ENCODE data around the gene TERB1. TPM values are rescaled to one million over a fixed set of nuclear protein-coding genes. Genes with fewer than 3 reads are reported as not detected.
A peak's percentile ranks its signal among the peaks of the same experiment; 100 is the strongest.

Gene TERB1
- total and polyA plus RNA-seq, 4 donors = 0.10 to 0.35 TPM; not detected in 2

DNA sequence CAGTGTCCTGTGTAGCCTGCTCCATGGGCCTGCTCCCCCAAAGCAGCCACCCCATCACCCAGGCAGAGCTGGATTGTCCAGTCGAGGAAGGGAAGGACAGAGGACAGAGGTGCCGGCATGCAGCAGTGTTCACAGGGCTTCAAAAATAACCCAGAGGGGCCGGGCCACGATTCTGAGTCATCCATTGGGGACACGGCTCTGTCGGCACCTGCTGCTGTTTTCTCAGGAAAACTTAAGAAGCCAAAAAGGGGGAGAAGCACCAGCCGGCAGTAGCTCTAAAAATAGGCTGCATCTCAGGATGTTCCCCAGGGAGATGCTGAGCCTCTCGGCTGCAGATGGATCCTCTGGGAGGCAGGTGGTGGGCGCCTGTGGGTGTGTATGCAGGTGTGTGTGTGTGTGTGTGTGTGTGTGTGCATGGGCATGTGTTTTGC, 44.4 kb upstream of the TERB1 start:
- Histone ChIP-seq H3K9me3 (ENCODE audit: control insufficient read depth, insufficient read depth, low read length) (no peaks in the 10 kb centered on the region), H3K27me3 (ENCODE audit: control insufficient read depth, insufficient read depth, low read length) (peaks cover 40% of the 10 kb centered on the region), H3K27ac (ENCODE audit: low read depth, low read length) (no peak overlapping the region), H3K4me3 (ENCODE audit: low read depth, low read length) (no peak overlapping the region), H3K4me1 (ENCODE audit: control insufficient read depth, insufficient read depth, low read length) (peaks cover 16% of the 10 kb centered on the region), H3K36me3 (ENCODE audit: control insufficient read depth, insufficient read depth, low read length) (no peaks in the 10 kb centered on the region)
- peak in 2 of 6 donors; percentile 33 to 55 for DNase-seq (ENCODE audit: low read depth in 4 of 6, low spot score in 6 of 6)
- WGBS (ENCODE audit: insufficient coverage) = 48% methylated on average over 9 of the region's 9 CpGs

- no peak for DNase-seq (ENCODE audit: low read depth in 4 of 6, low spot score in 6 of 6)
- Histone ChIP-seq H3K36me3 (ENCODE audit: control insufficient read depth, insufficient read depth, low read length) (no peaks in the 10 kb centered on the region), H3K9me3 (ENCODE audit: control insufficient read depth, insufficient read depth, low read length) (no peaks in the 10 kb centered on the region), H3K27ac (ENCODE audit: low read depth, low read length) (no peak overlapping the region), H3K4me3 (ENCODE audit: low read depth, low read length) (no peak overlapping the region), H3K4me1 (ENCODE audit: control insufficient read depth, insufficient read depth, low read length) (peaks cover 16% of the 10 kb centered on the region), H3K27me3 (ENCODE audit: control insufficient read depth, insufficient read depth, low read length) (peaks cover 40% of the 10 kb centered on the region)
- WGBS (ENCODE audit: insufficient coverage) = 4% methylated on average over 8 of the region's 10 CpGs
These were observed 43.7 kb upstream of the TERB1 start for GRCh38 chr16:66845080-66845410.

- Histone ChIP-seq H3K4me3 (ENCODE audit: low read depth, low read length) (no peak within 1 kb of the TSS), H3K27ac (ENCODE audit: low read depth, low read length) (no peak within 1 kb of the TSS), H3K36me3 (ENCODE audit: control insufficient read depth, insufficient read depth, low read length) (no peaks in the 10 kb centered on the region), H3K27me3 (ENCODE audit: control insufficient read depth, insufficient read depth, low read length) (peaks cover 40% of the 10 kb centered on the region), H3K9me3 (ENCODE audit: control insufficient read depth, insufficient read depth, low read length) (no peaks in the 10 kb centered on the region), H3K4me1 (ENCODE audit: control insufficient read depth, insufficient read depth, low read length) (peaks cover 16% of the 10 kb centered on the region)
- WGBS (ENCODE audit: insufficient coverage) = 1% methylated on average over 79 of the region's 79 CpGs
- no peak for DNase-seq (ENCODE audit: low read depth in 4 of 6, low spot score in 6 of 6)
These were observed 43.1 kb upstream of the TERB1 start, which contains the start of gene CA7 for GRCh38 chr16:66844342-66845079. Gene CA7, plus strand, starts transcription at chr16:66844414. Its CDS starts 74 bp downstream, at chr16:66844488.

GRCh38 chr16:66844009-66844341, 42.6 kb upstream of the TERB1 start:
- H3K27me3 ChIP-seq (ENCODE audit: control insufficient read depth, insufficient read depth, low read length) = peaks cover 40% of the 10 kb centered on the region

GRCh38 chr16:66843191-66843590, 41.8 kb upstream of the TERB1 start:
- Histone ChIP-seq H3K36me3 (ENCODE audit: control insufficient read depth, insufficient read depth, low read length) (no peaks in the 10 kb centered on the region), H3K27me3 (ENCODE audit: control insufficient read depth, insufficient read depth, low read length) (peaks cover 40% of the 10 kb centered on the region), H3K4me1 (ENCODE audit: control insufficient read depth, insufficient read depth, low read length) (peaks cover 16% of the 10 kb centered on the region), H3K4me3 (ENCODE audit: low read depth, low read length) (no peak overlapping the region), H3K27ac (ENCODE audit: low read depth, low read length) (no peak overlapping the region), H3K9me3 (ENCODE audit: control insufficient read depth, insufficient read depth, low read length) (no peaks in the 10 kb centered on the region)
- no peak for DNase-seq (ENCODE audit: low read depth in 4 of 6, low spot score in 6 of 6)
- WGBS (ENCODE audit: insufficient coverage) = 96% methylated on average over 2 of the region's 2 CpGs

More at GRCh38 chr16:66844009-66844341, 42.6 kb upstream of the TERB1 start:
- DNase-seq (ENCODE audit: low read depth in 4 of 6, low spot score in 6 of 6) = no peak
- Histone ChIP-seq H3K27ac (ENCODE audit: low read depth, low read length) (no peak overlapping the region), H3K36me3 (ENCODE audit: control insufficient read depth, insufficient read depth, low read length) (no peaks in the 10 kb centered on the region), H3K4me1 (ENCODE audit: control insufficient read depth, insufficient read depth, low read length) (peaks cover 16% of the 10 kb centered on the region), H3K9me3 (ENCODE audit: control insufficient read depth, insufficient read depth, low read length) (no peaks in the 10 kb centered on the region), H3K4me3 (ENCODE audit: low read depth, low read length) (no peak overlapping the region)
- WGBS (ENCODE audit: insufficient coverage) = 15% methylated on average over 5 of the region's 14 CpGs

DNA sequence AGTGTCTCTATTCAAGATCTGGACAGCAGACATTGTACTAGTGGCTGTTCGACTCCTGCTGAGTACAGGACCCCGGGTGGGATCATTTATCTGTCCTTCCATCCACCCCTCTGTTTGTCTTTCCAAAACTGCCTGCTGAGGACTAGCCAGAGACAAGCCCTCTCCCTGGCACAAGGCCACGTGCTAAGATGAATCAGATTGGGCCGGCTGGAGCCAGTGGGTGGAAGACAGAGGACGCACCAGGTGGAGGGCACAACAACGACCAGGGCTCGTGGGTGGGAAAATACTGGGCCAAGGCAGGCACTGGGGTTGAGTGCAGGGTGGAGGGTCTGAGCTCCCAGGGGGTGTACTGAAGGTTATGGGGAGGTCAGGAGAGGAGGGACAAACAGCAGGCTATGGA, 41.4 kb upstream of the TERB1 start:
- peaks cover 40% of the 10 kb centered on the region for H3K27me3 ChIP-seq (ENCODE audit: control insufficient read depth, insufficient read depth, low read length)
- H3K36me3 ChIP-seq (ENCODE audit: control insufficient read depth, insufficient read depth, low read length) = no peaks in the 10 kb centered on the region
- peaks cover 16% of the 10 kb centered on the region for H3K4me1 ChIP-seq (ENCODE audit: control insufficient read depth, insufficient read depth, low read length)
- no peaks in the 10 kb centered on the region for H3K9me3 ChIP-seq (ENCODE audit: control insufficient read depth, insufficient read depth, low read length)
- WGBS (ENCODE audit: insufficient coverage) = 36% methylated on average over 7 of the region's 7 CpGs
- DNase-seq (ENCODE audit: low read depth in 4 of 6, low spot score in 6 of 6) = peak in 1 of 6 donors; percentile 45
- H3K4me3 ChIP-seq (ENCODE audit: low read depth, low read length) = no peak overlapping the region
- H3K27ac ChIP-seq (ENCODE audit: low read depth, low read length) = no peak overlapping the region

GRCh38 chr16:66841366-66841765, 40.0 kb upstream of the TERB1 start:
- Histone ChIP-seq H3K9me3 (ENCODE audit: control insufficient read depth, insufficient read depth, low read length) (no peaks in the 10 kb centered on the region), H3K27me3 (ENCODE audit: control insufficient read depth, insufficient read depth, low read length) (peaks cover 34% of the 10 kb centered on the region), H3K27ac (ENCODE audit: low read depth, low read length) (no peak overlapping the region), H3K36me3 (ENCODE audit: control insufficient read depth, insufficient read depth, low read length) (no peaks in the 10 kb centered on the region), H3K4me1 (ENCODE audit: control insufficient read depth, insufficient read depth, low read length) (peaks cover 16% of the 10 kb centered on the region), H3K4me3 (ENCODE audit: low read depth, low read length) (no peak overlapping the region)
- WGBS (ENCODE audit: insufficient coverage) = 93% methylated on average over 3 of the region's 4 CpGs
- DNase-seq (ENCODE audit: low read depth in 4 of 6, low spot score in 6 of 6) = no peak

DNA sequence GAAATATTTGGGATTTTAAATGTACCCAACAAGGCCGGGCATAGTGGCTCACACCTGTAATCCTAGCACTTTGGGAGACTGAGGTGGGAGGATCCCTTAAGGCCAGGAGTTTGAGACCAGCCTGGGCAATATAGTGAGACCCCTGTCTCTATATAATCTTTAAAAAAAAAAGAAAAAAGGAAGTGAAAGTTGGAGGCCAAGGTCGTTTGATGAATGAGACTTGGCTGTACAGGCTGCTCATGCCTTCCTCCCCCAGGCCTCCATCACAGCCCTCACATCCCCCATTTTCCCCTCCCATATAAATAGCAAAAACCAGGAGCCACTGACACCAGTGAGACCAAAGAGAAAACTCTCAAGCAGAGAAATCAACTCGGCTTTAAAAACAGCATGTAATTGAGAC, 39.5 kb upstream of the TERB1 start:
- peaks cover 16% of the 10 kb centered on the region for H3K4me1 ChIP-seq (ENCODE audit: control insufficient read depth, insufficient read depth, low read length)
- H3K27me3 ChIP-seq (ENCODE audit: control insufficient read depth, insufficient read depth, low read length) = peaks cover 32% of the 10 kb centered on the region
- no peaks in the 10 kb centered on the region for H3K36me3 ChIP-seq (ENCODE audit: control insufficient read depth, insufficient read depth, low read length)
- no peak for DNase-seq (ENCODE audit: low read depth in 4 of 6, low spot score in 6 of 6)
- H3K9me3 ChIP-seq (ENCODE audit: control insufficient read depth, insufficient read depth, low read length) = no peaks in the 10 kb centered on the region
- H3K4me3 ChIP-seq (ENCODE audit: low read depth, low read length) = no peak overlapping the region
- H3K27ac ChIP-seq (ENCODE audit: low read depth, low read length) = no peak overlapping the region
- no CpG with 5 or more reads among the region's 3 CpGs for WGBS (ENCODE audit: insufficient coverage)

DNA sequence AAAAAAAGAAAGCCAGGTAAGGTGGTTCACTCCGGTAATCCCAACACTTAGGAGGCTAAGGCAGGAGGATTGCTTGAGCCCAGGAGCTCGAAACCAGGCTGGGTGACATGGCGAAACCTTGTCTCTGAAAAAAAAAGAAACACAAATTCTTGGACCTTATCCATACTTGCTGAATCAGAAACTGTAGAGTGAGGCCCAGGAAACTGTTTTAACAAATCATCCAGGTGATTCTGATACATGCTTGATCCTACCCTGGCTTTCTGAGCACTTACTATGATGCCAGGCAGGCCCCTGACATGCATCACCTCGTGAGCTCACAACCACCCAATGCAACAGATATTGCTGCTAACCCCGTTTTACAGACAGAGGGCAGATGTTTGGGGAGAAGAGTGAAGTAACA, 33.4 kb upstream of the TERB1 start:
- WGBS (ENCODE audit: insufficient coverage) = 80% methylated on average over 3 of the region's 5 CpGs
- Histone ChIP-seq H3K27ac (ENCODE audit: low read depth, low read length) (no peak overlapping the region), H3K27me3 (ENCODE audit: control insufficient read depth, insufficient read depth, low read length) (no peaks in the 10 kb centered on the region), H3K36me3 (ENCODE audit: control insufficient read depth, insufficient read depth, low read length) (no peaks in the 10 kb centered on the region), H3K9me3 (ENCODE audit: control insufficient read depth, insufficient read depth, low read length) (no peaks in the 10 kb centered on the region), H3K4me3 (ENCODE audit: low read depth, low read length) (no peak overlapping the region), H3K4me1 (ENCODE audit: control insufficient read depth, insufficient read depth, low read length) (peaks cover 3% of the 10 kb centered on the region)
- DNase-seq (ENCODE audit: low read depth in 4 of 6, low spot score in 6 of 6) = no peak

DNA sequence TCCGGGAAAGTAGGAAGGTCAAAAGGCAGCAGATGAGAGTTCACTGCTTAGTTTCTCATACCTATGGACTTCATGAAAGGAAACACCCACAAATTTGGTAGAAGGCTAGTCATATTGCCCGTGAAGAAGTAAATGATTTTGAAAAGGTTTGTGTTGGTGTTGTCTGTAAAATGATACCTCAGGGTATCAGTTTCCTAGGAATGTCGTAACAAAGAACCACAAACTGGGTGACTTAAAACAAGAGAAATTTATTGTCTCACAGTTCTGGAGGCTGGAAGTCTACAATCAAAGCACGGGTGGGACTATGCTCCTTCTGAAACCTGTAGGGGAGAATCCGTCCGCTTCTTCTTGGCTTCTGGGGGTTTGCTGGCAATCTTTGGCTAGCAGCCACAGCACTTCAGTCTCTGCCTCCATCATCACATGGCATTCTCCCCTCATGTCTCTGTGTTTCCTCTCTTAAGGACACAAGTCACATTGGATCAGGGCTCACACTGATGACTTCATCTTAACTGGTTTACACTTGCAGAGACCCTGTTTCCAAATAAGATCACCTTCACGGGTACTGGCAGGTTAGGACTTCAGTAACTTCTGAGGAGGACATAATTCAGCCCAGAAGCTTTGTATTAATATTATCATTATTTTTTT, 31.4 kb upstream of the TERB1 start:
- Histone ChIP-seq H3K27me3 (ENCODE audit: control insufficient read depth, insufficient read depth, low read length) (no peaks in the 10 kb centered on the region), H3K4me3 (ENCODE audit: low read depth, low read length) (no peak overlapping the region), H3K27ac (ENCODE audit: low read depth, low read length) (no peak overlapping the region), H3K36me3 (ENCODE audit: control insufficient read depth, insufficient read depth, low read length) (peaks cover 11% of the 10 kb centered on the region), H3K9me3 (ENCODE audit: control insufficient read depth, insufficient read depth, low read length) (no peaks in the 10 kb centered on the region), H3K4me1 (ENCODE audit: control insufficient read depth, insufficient read depth, low read length) (peaks cover 12% of the 10 kb centered on the region)
- DNase-seq (ENCODE audit: low read depth in 4 of 6, low spot score in 6 of 6) = no peak
- WGBS (ENCODE audit: insufficient coverage) = 90% methylated on average over 5 of the region's 7 CpGs
